Ovary (tissue), 10 donors: ENCODE results near the gene OTUD5. TPM values are rescaled to one million over a fixed set of nuclear protein-coding genes. Genes with fewer than 3 reads are reported as not detected.
A peak's percentile ranks its signal among the peaks of the same experiment; 100 is the strongest.

Experiments
- DNase-seq, 5 donors: peaks; one replicate each; pipeline ENCODE4 v3.0.0-alpha.2; 2019 to 2020
- H3K27ac ChIP-seq, 2 donors: fragments of 200-600 bp; one replicate each; pipeline versions ENCODE4 v1.5.1 to v1.8.0; 2019 to 2022
- H3K27me3 ChIP-seq: fragments of 200-600 bp; one replicate; pipeline ENCODE4 v1.8.0; 2022
- H3K36me3 ChIP-seq: fragments of 200-600 bp; sonication (generic); one replicate; pipeline ENCODE4 v1.5.1; 2019
- H3K4me1 ChIP-seq: one replicate; pipeline ENCODE4 v1.8.1; 2013; ENCODE audit warnings: mild to moderate bottlenecking, moderate library complexity; ENCODE audit not compliant: insufficient read depth
- H3K4me3 ChIP-seq: fragments of 200-600 bp; sonication (generic); one replicate; pipeline ENCODE4 v1.5.1; 2017
- H3K9me3 ChIP-seq, 2 donors: fragments of 200-600 bp in 1 of 2; sonication (generic) in 1 of 2; one replicate each; pipeline versions ENCODE4 v1.5.1 to v1.8.1; 2013 to 2019; ENCODE audit warnings: mild to moderate bottlenecking in 1 of 2, moderate library complexity in 1 of 2
- EP300 ChIP-seq: sonication (generic); formaldehyde crosslinking; IDR thresholded peaks from one replicate; pipeline ENCODE4 v1.6.1; 2017; ENCODE audit warnings: antibody characterized with exemption
- POLR2A ChIP-seq: fragments of 450-650 bp; IDR thresholded peaks from one replicate; pipeline ENCODE4 v1.6.1; 2017; ENCODE audit warnings: antibody characterized with exemption, mild to moderate bottlenecking, moderate library complexity
- WGBS, 3 donors: extraction: QIAGEN DNeasy Blood & Tissue Kit in 1 of 3; methylation state at CpG; one replicate each; pipeline versions ENCODE4 v1.1.5 to v1.1.7; 2013 to 2017; 5-methylcytosine and 5-hydroxymethylcytosine counted together
- intact Hi-C, 4 donors: fragments of 100-400 bp; cut with DNase I; formaldehyde crosslinking; loops; one replicate each; pipeline versions ENCODE4 v1.11.0 to v1.15.1; 2022 to 2023
- long read RNA-seq, 3 donors: library from polyadenylated mRNA in 2 of 3; unstranded in 2 of 3; transcript quantifications; one replicate each; pipeline ENCODE4 v2.0.0 and lab custom pipeline, GENCODE V29; 2021 to 2026
- polyA plus RNA-seq, 2 donors: library from polyadenylated mRNA; stranded (reverse); fragments of 200-250 nt in 1 of 2; fragments of 350-450 nt in 1 of 2; fragmentation: Illumina TruSeq in 1 of 2; extraction: RNeasy Lipid Tissue Mini Kit (QIAGEN cat#74804) in 1 of 2; gene quantifications; one replicate each; pipeline ENCODE4 v1.2.3, GENCODE V29; 2013 to 2014
- total RNA-seq, 7 donors: library from RNA; depleted of rRNA in 2 of 7; stranded (reverse); fragments of >200 nt in 2 of 7; fragmentation: NEBNext Ultra II Directional in 3 of 7; extraction: Animal tissue kit (Norgen Biotek cat#: 25700) in 3 of 7; gene quantifications; one replicate each; pipeline versions ENCODE4 v1.1.0 to v1.2.4, GENCODE V29; 2016 to 2023
- TF ChIP-seq, protein P1 (sequence below), 3 donors: fragments of 450-650 bp in 2 of 3; fragments of 200-600 bp in 1 of 3; IDR thresholded peaks; one replicate each; pipeline versions ENCODE4 v1.5.1 to v1.8.0; 2016 to 2022; ENCODE audit warnings: antibody characterized with exemption in 3 of 3, mild to moderate bottlenecking in 1 of 3
- donor health status: DM: no; HTN: no; CAD: no; lungs with moderate emphysema.
- donor health status: DM: no; HTN: no; CAD: no.
- donor health status: Bipolar disorder and iron deficiency.
- donor health status: DM: yes; HTN: yes; CAD: no.
- donor health status: DM: no; HTN: no; CAD: no.
- donor health status: DM: yes; HTN: yes; CAD: no.

OTUD5 gene, protein sequence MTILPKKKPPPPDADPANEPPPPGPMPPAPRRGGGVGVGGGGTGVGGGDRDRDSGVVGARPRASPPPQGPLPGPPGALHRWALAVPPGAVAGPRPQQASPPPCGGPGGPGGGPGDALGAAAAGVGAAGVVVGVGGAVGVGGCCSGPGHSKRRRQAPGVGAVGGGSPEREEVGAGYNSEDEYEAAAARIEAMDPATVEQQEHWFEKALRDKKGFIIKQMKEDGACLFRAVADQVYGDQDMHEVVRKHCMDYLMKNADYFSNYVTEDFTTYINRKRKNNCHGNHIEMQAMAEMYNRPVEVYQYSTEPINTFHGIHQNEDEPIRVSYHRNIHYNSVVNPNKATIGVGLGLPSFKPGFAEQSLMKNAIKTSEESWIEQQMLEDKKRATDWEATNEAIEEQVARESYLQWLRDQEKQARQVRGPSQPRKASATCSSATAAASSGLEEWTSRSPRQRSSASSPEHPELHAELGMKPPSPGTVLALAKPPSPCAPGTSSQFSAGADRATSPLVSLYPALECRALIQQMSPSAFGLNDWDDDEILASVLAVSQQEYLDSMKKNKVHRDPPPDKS
- total RNA-seq (10 to 100 TPM; 25.8 to 57.8 (median 53.8) TPM), polyA plus RNA-seq (10 to 100 TPM; 41.9 to 72.7 TPM)
- long read RNA-seq, donor 1, partial matches to known transcripts = 22 of 42 reads
- long read RNA-seq, donor 1, other reads (novel, unspliced or antisense) = 14 of 42 reads
- long read RNA-seq, donor 2, transcript OTUD5-202 (9 exons, 2,692 nt) = major isoform, 9 of 11 reads
- long read RNA-seq, donor 2, partial matches to known transcripts = 0 of 11 reads
- long read RNA-seq, donor 2, other reads (novel, unspliced or antisense) = 0 of 11 reads
- long read RNA-seq, donor 3, transcript OTUD5-203 (10 exons, 2,682 nt) = minor isoform, 18 of 146 reads
- long read RNA-seq, donor 3, transcript OTUD5-201 (9 exons, 2,740 nt) = minor isoform, 5 of 146 reads
- long read RNA-seq, donor 3, transcript OTUD5-202 (9 exons, 2,692 nt) = major isoform, 84 of 146 reads
- long read RNA-seq, donor 3, partial matches to known transcripts = 11 of 146 reads
- long read RNA-seq, donor 3, other reads (novel, unspliced or antisense) = 24 of 146 reads

GRCh38 chrX:48957477-48957826, at the start of gene OTUD5:
Gene OTUD5 (minus strand): TSS chrX:48957607. CDS start chrX:48957570, 37 bp downstream.
- DNase-seq = peak; percentile 68 to 80 (median 72)
- WGBS, 3 donors = 34 to 61% (median 42%) methylated on average over 53 of the region's 53 CpGs
- Histone ChIP-seq H3K4me3 (peak within 1 kb of the TSS; percentile 54), H3K9me3 (no peaks in the 10 kb centered on the region), H3K27me3 (no peaks in the 10 kb centered on the region), H3K36me3 (no peaks in the 10 kb centered on the region), H3K27ac (peak within 1 kb of the TSS; percentile 90), H3K4me1 (no peaks in the 10 kb centered on the region)
- intact Hi-C loops = no loop called here
- TF ChIP-seq EP300 (no peak), POLR2A (no peak)
- TF ChIP-seq, protein P1, sequence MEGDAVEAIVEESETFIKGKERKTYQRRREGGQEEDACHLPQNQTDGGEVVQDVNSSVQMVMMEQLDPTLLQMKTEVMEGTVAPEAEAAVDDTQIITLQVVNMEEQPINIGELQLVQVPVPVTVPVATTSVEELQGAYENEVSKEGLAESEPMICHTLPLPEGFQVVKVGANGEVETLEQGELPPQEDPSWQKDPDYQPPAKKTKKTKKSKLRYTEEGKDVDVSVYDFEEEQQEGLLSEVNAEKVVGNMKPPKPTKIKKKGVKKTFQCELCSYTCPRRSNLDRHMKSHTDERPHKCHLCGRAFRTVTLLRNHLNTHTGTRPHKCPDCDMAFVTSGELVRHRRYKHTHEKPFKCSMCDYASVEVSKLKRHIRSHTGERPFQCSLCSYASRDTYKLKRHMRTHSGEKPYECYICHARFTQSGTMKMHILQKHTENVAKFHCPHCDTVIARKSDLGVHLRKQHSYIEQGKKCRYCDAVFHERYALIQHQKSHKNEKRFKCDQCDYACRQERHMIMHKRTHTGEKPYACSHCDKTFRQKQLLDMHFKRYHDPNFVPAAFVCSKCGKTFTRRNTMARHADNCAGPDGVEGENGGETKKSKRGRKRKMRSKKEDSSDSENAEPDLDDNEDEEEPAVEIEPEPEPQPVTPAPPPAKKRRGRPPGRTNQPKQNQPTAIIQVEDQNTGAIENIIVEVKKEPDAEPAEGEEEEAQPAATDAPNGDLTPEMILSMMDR (IDR thresholded peaks at IDR 0.05) = no peak

- 78 to 86% (median 82%) methylated on average over 5 of the region's 5 CpGs for WGBS, 3 donors
- H3K9me3 ChIP-seq = no peaks in the 10 kb centered on the region
These were observed 46.3 kb upstream of the OTUD5 start for GRCh38 chrX:49003696-49004095.

GRCh38 chrX:49002091-49002935, 44.9 kb upstream of the OTUD5 start, which contains the start of gene GRIPAP1:
Gene GRIPAP1 (minus strand): TSS chrX:49002264. CDS start chrX:49002229, 35 bp downstream.
- Histone ChIP-seq H3K36me3 (no peaks in the 10 kb centered on the region), H3K9me3 (no peaks in the 10 kb centered on the region), H3K4me1 (peaks cover 2% of the 10 kb centered on the region), H3K27me3 (no peaks in the 10 kb centered on the region), H3K4me3 (peak within 1 kb of the TSS; percentile 45), H3K27ac (peak within 1 kb of the TSS in 1 of 2 donors; percentile 62)
- peak; percentile 57 for TF ChIP-seq POLR2A
- TF ChIP-seq, protein P1 (IDR thresholded peaks at IDR 0.05) = no peak
- 29 to 40% (median 40%) methylated on average over 38 of the region's 38 CpGs for WGBS, 3 donors
- intact Hi-C loops = no loop called here
- DNase-seq = peak; percentile 71 to 77 (median 74)

More at GRCh38 chrX:49003696-49004095, 46.3 kb upstream of the OTUD5 start:
- H3K27me3 ChIP-seq = no peaks in the 10 kb centered on the region
- peaks cover 2% of the 10 kb centered on the region for H3K4me1 ChIP-seq
- no peak overlapping the region for H3K27ac ChIP-seq
- intact Hi-C loops = no loop called here
- H3K36me3 ChIP-seq = no peaks in the 10 kb centered on the region
- no peak overlapping the region for H3K4me3 ChIP-seq
- TF ChIP-seq, protein P1 (IDR thresholded peaks at IDR 0.05) = no peak
- no peak for TF ChIP-seq EP300
- TF ChIP-seq POLR2A = no peak
- DNase-seq = no peak
